ENCODE results near the gene EFCAB12. TPM values are rescaled to one million over a fixed set of nuclear protein-coding genes. Genes with fewer than 3 reads are reported as not detected.

EFCAB12 gene
- total RNA-seq, 1 donor from 2014 or later, result 0.13 TPM

DNA sequence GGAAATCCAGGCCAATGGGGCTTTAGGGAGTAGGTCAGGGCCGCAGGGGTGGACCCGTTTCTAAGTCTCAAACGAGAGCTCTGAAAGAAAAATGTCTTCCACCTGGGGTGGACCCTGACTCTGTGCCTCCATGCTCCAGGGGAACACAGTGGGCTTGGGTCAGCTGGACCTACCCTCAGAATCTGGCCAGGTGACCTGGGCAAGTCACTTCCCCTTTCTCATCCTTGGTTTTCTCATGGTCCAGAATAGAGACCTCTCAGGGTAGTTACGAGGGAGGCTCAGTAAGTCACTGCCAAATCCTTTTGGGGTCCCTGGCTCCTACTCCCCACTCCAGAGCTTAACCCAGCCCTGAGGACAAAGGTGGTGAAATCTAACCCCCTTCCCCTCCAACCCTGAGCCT lies 25.8 kb downstream of the EFCAB12 start:
- H3K36me3 ChIP-seq, result no peaks in the 10 kb centered on the region
- H3K27me3 ChIP-seq, result no peaks in the 10 kb centered on the region
- H3K9me3 Mint-ChIP-seq, result no peaks in the 10 kb centered on the region
- no peaks in the 10 kb centered on the region for H3K27me3 Mint-ChIP-seq (ENCODE audit: insufficient read depth, low read depth)
- H3K79me2 ChIP-seq (ENCODE audit: low read depth), result peaks cover 17% of the 10 kb centered on the region
- H3F3A ChIP-seq (ENCODE audit: low read depth), result no peaks in the 10 kb centered on the region
- H4K20me1 ChIP-seq (ENCODE audit: low read depth), result peaks cover 15% of the 10 kb centered on the region
- H3K9me3 ChIP-seq (ENCODE audit: low read depth), result no peaks in the 10 kb centered on the region
- TF ChIP-seq EZH2 (IDR thresholded peaks at IDR 0.05), result no peak
- TF ChIP-seq EZH2phosphoT487 (IDR thresholded peaks at IDR 0.05), result no peak
- TF ChIP-seq, protein P1, sequence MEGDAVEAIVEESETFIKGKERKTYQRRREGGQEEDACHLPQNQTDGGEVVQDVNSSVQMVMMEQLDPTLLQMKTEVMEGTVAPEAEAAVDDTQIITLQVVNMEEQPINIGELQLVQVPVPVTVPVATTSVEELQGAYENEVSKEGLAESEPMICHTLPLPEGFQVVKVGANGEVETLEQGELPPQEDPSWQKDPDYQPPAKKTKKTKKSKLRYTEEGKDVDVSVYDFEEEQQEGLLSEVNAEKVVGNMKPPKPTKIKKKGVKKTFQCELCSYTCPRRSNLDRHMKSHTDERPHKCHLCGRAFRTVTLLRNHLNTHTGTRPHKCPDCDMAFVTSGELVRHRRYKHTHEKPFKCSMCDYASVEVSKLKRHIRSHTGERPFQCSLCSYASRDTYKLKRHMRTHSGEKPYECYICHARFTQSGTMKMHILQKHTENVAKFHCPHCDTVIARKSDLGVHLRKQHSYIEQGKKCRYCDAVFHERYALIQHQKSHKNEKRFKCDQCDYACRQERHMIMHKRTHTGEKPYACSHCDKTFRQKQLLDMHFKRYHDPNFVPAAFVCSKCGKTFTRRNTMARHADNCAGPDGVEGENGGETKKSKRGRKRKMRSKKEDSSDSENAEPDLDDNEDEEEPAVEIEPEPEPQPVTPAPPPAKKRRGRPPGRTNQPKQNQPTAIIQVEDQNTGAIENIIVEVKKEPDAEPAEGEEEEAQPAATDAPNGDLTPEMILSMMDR (IDR thresholded peaks at IDR 0.05), result no peak
- no peak overlapping the region for H3K27ac Mint-ChIP-seq
- no peak overlapping the region for H3K27ac ChIP-seq
- H2AFZ ChIP-seq (replicated peaks), result no peak overlapping the region
- H3K4me2 ChIP-seq, result no peak overlapping the region
- H3K9ac ChIP-seq, result no peak overlapping the region
- DNase-seq (ENCODE audit: low spot score), result no peak
- H3K4me1 Mint-ChIP-seq, result peaks cover 12% of the 10 kb centered on the region
- peaks cover 6% of the 10 kb centered on the region for H3K4me1 ChIP-seq
- H3K36me3 Mint-ChIP-seq, result no peaks in the 10 kb centered on the region
- no peak overlapping the region for H3K4me3 ChIP-seq
- no peak overlapping the region for H3K4me3 Mint-ChIP-seq

DNA sequence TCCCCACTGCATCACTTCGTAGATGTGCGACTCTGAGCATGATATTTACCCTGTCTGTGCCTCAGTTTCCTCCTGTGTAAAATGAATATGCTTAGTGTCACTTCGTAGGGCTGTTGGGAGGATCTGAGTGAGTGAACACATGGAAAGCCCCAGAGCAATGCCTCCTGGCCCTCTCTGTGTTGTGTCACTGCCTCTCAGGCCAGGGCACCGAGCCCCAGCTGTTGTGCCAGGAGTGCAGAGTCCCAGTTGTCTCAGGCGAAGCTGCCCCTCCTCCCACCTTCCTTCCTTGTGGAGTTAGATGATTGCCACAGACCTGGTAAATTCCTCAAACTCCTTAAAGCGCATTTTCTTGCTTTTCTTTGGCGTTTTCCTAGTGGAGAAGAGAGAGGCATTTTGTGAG lies 26.2 kb downstream of the EFCAB12 start:
- H3K27ac ChIP-seq, result no peak overlapping the region
- TF ChIP-seq, protein P1 (IDR thresholded peaks at IDR 0.05), result no peak
- TF ChIP-seq EZH2phosphoT487 (IDR thresholded peaks at IDR 0.05), result no peak
- TF ChIP-seq EZH2 (IDR thresholded peaks at IDR 0.05), result no peak
- peaks cover 21% of the 10 kb centered on the region for H3K79me2 ChIP-seq (ENCODE audit: low read depth)
- H3K9me3 ChIP-seq (ENCODE audit: low read depth), result no peaks in the 10 kb centered on the region
- Mint-ChIP-seq H3K27me3 (ENCODE audit: insufficient read depth, low read depth) (no peaks in the 10 kb centered on the region), H3K4me1 (peaks cover 16% of the 10 kb centered on the region), H3K9me3 (no peaks in the 10 kb centered on the region), H3K27ac (no peak overlapping the region), H3K4me3 (no peak overlapping the region), H3K36me3 (no peaks in the 10 kb centered on the region)
- no peak overlapping the region for H3K4me2 ChIP-seq
- no peaks in the 10 kb centered on the region for H3K36me3 ChIP-seq
- no peak overlapping the region for H2AFZ ChIP-seq (replicated peaks)
- H3K4me3 ChIP-seq, result no peak overlapping the region
- peaks cover 6% of the 10 kb centered on the region for H3K4me1 ChIP-seq
- no peak for DNase-seq (ENCODE audit: low spot score)
- no peak overlapping the region for H3K9ac ChIP-seq
- H4K20me1 ChIP-seq (ENCODE audit: low read depth), result peaks cover 19% of the 10 kb centered on the region
- H3F3A ChIP-seq (ENCODE audit: low read depth), result no peaks in the 10 kb centered on the region
- no peaks in the 10 kb centered on the region for H3K27me3 ChIP-seq

DNA sequence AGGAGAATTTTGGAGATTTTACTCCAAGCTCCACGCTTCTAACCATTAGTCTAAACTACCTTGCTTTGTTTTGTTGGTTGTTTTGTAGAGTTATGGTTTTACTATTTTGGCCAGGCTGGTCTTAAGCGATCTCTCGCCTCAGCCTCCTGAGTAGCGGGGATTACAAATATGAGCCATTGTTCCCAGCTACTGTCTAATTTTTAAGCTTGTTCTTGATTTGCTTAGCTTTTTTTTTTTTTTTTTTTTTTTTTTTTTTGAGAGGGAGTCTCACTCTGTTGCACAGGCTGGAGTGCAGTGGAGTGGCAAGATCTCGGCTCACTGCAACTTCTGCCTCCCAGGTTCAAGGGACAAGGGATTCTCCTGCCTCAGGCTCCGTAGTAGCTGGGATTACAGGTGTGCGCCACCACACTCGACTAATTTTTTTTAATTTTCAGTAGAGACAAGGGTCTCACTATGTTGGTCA lies 28.5 kb downstream of the EFCAB12 start:
- Histone ChIP-seq H3K4me3 (peak overlapping the region; percentile 97), H3K36me3 (no peaks in the 10 kb centered on the region), H3K4me2 (peak overlapping the region; percentile 89), H3F3A (ENCODE audit: low read depth) (no peaks in the 10 kb centered on the region), H3K4me1 (peaks cover 6% of the 10 kb centered on the region), H3K9ac (no peak overlapping the region), H3K27me3 (no peaks in the 10 kb centered on the region), H4K20me1 (ENCODE audit: low read depth) (peaks cover 24% of the 10 kb centered on the region), H2AFZ (replicated peaks) (peak overlapping the region; percentile 99), H3K79me2 (ENCODE audit: low read depth) (peaks cover 43% of the 10 kb centered on the region), H3K27ac (no peak overlapping the region), H3K9me3 (ENCODE audit: low read depth) (no peaks in the 10 kb centered on the region)
- Mint-ChIP-seq H3K27me3 (ENCODE audit: insufficient read depth, low read depth) (no peaks in the 10 kb centered on the region), H3K36me3 (no peaks in the 10 kb centered on the region), H3K4me1 (peaks cover 20% of the 10 kb centered on the region), H3K4me3 (peak overlapping the region; percentile 93), H3K27ac (peak overlapping the region; percentile 100), H3K9me3 (no peaks in the 10 kb centered on the region)
- no peak for DNase-seq (ENCODE audit: low spot score)
- no peak for TF ChIP-seq EZH2 (IDR thresholded peaks at IDR 0.05)
- TF ChIP-seq, protein P1 (IDR thresholded peaks at IDR 0.05), result no peak
- TF ChIP-seq EZH2phosphoT487 (IDR thresholded peaks at IDR 0.05), result no peak

Data from neural progenitor cell (in vitro differentiated cells).